ENCODE results near the gene YIF1A.

YIF1A gene, protein sequence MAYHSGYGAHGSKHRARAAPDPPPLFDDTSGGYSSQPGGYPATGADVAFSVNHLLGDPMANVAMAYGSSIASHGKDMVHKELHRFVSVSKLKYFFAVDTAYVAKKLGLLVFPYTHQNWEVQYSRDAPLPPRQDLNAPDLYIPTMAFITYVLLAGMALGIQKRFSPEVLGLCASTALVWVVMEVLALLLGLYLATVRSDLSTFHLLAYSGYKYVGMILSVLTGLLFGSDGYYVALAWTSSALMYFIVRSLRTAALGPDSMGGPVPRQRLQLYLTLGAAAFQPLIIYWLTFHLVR

DNA sequence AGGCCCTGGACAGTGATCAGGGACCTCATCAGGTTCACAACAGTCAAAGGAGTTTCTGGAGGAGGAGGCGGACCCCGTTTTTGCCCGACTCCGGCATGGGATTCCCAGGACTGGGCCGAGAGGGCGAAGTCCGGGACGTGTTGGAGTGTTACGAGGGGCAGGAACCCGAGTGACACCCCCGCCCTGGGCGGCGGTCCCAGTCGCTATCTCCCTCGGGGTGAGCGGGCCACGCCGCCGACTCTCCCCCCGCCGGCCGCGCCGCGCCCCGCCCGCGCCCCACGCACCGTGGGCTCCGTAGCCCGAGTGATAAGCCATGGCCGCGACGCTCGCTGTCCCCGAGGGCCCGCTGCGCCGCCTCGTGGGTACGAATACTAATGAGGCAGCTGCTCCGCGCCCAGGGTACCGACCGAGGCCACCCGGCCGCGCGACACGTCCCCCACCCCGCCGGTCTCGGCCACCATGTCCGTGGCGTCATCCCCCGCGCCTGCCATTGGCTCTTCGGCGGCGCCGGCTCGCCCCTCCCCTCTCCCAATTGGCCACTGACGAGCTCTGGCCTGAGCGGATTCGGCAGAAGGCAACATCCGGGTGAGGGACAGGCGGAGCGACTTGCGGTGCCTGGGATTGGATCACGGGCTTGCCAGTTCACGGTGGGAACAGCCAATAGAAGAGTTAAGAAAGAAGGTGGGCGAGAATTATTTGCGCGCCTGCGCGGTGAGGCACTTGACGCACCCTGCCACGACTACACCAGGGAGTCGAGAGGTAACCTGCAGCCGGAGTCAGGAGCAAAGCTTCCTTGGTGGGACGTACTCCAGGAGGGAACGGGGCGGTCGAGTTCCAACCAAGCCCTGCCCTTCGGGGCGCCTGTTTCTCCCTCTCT, at the start of gene YIF1A:
TSS of gene YIF1A (minus strand) at position 473 of the 877 bp plus-strand sequence. CDS start at position 315, 158 bp downstream.
- peak; percentile 99 for DNase-seq (ENCODE audit: low read depth)

DNA sequence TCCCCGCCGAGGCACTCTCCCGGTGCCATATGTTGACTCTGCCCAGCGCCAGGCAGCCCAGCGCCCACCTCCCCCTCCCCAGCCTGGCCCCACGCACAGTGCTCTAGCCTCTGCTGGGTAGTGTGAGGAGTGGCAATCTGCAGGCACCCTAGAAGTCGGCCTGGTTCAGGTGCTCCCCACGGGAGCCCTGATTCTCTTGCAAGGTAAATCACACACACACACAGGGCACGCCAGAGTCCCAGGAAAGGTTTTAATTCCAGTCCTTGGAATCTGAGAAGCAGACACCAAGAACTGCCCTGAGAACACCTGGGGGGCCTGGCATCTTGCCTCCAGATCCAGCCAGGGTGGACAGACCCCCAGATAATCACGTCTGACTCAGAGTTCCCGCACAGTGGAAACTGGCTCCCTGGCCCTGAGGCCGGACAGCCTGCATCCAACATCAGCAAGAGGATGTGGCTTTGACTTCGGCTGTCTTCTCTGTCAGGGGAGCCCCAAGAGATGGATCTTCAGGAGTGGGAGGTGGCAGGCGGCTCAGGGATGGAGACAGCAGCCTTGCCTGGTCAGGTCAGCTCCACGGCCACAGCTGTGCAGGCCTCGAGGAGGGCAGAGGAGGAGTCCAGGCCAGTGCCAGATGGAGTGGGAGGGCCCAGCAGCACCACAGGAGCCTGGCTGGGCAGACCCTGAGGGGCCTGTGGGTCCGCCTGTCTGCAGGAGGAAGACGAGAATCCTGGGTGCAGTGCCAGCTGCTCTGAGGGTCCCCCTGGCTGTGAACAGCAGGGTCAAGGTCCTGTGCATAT, 48.4 kb upstream of the YIF1A start:
- DNase-seq (ENCODE audit: low read depth): no peak

DNA sequence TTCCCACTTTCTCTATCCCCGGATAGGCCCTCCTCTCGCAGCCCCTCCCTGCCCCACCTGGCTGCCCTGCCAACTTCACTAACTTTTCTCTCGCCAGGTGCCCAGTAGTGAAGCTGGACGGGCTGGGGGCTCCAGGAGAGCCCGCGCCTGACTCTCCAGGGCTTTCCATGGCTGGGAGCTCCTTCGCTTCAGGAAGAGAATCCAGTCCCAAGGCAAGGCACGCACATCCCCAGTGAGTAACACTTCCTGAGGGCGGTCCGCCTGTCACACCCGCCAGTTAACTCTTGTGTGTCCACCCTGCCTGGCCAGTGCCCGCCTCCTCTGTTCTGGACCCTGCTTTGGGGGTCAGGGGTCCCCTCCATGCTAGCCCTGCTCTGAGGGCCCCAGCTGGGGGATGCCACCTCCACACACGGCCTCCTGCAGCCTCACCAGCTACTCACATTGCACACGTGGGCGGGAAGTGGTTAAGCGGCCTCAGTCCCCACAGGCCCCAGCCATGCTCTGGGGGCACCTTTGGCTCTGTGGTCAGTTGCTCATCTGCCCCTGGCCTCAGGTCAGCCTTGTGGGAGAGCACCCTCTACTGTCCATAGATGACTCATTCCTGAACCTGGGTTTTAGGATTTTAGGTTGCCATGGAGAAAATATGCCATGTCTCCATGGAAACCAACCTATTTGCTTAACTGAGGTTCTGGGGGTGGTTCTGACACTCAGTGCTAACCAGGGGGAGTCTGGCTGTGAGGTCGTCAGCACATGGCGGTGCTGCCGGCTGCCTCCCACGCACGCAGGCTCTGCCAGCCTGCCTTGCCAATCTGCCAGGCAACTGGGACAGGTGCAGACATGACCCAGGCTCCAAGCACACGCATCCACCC, 47.5 kb upstream of the YIF1A start, which contains the start of gene RIN1:
TSS of gene RIN1 (minus strand) at position 201 of the 869 bp plus-strand sequence. CDS start at position 169, 32 bp downstream.
- peak; percentile 91 for DNase-seq (ENCODE audit: low read depth)

DNA sequence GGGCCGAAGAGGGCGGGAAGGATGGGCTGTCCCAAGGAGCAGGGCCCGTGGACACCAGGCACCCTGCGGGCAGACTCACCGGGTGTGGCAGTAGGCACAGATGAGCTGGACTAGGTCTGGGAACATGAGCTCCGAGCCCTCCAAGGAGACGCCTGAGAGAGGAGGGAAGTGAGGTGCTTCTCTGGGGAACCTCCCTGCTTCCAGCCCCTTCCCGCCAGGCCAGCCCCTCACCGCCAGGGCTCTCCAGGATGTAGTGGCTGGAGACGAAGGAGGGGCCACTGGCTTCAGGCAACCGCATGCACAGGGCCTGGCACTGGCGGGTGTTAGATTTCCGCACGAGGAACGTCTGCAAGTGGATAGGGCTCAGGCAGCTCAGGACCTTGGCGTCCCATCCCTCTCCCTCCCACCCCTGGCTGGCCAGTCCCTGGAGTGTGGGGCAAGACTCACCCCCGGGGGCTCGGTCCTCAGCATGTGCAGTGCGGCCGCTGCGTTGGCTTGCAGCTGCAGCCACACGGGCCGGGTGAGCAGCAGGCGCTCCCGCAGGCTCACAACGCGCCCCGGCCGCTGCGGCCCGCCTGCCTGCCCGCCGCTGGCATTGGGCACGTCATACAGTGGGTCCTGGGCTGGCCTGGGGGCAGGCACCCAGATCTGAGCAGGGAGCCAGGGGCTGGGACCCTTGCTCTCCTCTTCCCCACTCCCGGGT, 46.7 kb upstream of the YIF1A start:
- DNase-seq (ENCODE audit: low read depth): no peak

DNA sequence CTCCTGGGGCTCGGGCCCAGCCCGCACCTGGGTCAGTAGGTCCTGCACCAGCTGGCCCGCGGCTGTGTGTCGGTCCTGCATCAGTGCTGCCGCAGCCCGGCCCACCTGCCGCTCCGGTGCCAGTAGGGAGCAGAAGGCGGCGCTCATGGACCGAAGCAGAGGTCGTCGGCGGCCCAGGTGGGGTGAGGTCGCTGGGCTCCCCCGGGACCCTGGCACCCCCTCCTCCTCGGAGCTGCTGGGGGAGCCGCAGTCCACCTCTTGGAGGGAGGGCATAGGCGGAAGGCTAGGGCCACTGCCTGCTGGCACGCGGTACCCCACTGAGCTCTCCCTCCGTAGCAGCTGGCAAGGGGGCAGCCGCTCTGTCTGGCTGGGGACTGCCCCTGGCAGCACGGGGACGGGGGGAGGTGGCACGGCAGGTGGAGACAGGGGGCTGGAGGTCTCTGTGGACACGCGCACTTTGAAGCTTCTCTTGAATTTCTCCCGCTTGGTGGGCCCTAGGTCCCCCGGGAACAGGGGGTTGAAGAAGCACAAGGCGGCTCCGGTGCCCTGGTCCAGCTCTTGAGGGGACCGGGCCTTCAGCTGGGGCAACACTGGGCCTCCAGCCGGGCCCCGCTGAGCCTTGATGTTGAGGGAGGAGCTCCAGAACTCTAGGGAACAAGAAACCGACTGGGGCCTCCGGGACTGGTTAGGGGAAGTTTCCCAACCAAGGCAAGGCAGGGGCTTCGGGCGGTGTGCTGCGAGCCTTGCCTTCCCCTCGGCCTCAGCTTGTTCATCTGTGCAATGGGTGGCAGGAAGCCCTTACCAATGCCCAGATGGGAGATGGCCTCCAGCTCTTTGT, 45.9 kb upstream of the YIF1A start:
- DNase-seq (ENCODE audit: low read depth): no peak

DNA sequence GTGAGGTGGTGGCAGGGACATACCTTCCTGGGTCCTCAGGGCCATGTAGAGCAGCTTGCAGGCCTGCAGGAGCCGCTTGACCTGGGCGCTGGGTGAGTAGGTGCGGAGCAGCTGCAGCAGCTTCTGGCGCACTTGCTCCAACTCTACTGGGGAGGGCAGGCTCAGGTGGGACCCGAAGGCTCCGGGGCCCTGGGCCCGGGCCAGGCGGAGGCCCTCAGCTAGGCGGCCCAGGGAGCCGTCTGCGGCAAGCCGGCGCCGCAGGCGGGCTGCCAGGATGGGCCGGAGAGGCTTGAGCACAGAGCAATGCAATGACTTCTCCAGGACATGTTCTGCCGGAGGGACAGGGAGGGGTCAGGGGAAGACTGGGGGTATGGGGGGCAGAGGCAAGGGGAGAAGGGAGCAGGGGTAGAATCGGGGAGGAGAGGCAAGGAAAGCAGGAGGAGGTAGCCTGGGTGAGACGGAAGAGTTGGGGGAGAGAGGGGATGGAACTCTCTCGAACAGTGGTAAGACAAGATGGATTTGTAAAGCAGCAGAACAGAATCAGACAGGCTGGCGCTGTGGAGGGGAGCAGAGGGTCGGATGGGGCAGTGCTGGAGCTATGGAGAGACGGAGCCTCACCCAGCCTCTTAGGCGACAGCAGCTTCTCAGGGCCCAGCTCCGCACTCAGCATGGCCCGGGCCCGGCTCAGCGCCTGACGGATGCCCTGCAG, 45.1 kb upstream of the YIF1A start:
- no peak for DNase-seq (ENCODE audit: low read depth)

DNA sequence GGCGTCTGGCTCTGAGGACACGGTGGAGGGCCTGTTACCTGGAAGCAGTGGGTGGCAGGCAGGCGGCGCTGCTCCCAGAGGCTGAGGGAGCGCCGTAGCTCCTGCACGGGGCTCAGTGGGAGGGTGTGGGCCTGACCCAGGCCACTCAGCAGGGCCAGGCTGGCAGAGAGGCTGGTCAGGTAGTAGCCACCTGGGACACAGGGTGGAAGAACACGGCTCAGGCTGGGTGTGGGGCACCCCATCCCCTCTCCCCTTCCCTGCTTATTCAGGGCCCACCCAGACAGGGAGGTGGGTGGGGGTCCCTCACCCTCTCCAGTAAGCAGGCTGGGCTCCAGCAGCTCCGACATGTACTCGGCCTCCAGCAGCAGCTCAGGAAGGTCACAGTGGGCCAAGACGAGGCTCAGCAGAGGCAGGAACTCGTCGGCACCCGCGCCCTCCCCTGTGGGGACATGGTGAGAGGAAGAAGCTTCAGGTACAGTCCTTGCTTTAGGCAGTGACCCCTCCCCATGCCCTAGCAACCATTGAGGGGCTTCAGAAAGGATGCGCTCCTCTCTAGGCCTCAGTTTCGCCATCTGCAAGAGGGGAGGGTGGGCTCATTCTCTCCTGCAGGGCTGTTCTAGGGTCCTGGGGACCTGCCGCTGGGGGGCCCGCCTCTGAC, 44.4 kb upstream of the YIF1A start:
- no peak for DNase-seq (ENCODE audit: low read depth)

DNA sequence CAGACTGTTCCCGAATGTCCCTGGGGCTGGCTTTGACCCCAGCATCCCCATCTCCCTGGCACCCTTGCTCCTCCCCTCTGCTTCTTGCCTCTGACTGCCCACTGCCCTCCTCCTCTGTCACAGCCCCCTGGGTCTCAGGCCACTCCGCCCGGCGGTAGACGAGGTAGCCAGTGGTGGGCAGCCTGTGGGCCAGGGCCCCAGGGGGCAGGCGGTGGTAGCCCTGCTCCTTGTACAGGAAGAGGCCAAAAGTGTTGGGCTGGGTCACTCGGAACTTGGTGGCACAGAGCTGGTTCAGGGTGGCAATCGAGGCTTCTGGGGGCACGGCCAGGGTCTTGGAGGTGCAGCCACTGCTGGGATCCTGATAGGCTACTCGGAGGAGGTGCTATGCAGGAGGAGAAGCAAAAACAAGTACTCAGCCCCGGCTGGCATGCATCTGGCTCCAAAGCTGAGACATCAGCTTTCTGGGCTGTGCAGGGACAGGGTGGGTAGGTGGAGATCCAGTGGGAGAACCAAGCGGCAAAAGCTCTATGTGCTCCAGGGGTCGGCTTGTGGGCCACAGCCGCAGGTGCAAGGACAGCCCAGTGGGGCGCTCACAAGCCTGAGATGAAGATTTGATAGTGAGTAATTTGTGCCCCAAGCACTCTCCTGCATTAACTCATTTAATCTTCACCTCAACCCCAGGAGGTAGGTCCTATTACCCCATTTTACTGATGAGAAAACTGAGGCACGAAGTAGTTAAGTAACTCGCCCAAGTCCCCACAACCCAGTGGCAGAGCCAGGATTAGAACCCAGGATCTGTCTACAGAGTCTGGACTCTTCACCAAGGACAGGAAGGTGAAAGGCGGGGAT, 43.7 kb upstream of the YIF1A start:
- DNase-seq (ENCODE audit: low read depth): no peak

DNA sequence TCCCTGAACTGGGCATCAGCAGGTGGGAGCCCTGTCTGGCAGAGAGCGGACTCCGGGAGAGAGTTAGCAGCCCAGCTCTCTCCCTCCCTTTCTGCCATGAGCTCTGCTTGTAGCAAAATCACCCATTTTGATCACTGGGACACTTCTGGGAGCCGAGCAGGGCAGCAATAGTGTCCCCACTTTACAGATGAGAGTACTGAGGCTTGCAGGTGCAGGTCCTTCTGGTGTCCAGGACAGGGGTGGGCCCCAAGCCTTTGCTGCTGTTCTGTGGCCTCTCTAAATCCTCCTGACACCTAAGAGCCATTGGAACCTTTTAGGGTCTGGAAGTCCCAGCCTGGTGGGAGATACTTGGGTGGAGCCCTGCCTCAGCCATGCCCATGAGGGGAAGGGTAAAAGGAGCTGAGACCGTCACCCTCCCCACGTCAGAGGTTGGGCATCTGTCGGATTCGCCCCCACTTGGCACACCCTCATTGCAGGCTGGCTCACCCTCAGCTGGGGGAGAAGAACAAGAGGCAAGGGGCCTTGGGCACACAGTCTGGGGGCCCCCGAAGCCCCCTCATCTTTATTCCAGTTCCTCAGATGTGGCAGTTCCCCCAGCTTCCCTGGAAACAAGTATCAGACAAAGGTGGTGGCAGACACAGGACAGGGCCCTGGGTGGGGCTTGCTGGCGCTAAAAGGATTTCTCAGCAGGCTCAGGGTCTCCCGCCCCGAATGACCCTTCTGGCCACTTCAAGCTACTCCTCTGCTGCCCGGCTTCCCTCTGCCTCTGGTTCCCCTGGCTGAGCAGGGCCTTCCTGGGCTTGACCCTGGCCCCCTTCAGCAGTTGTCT, 42.8 kb upstream of the YIF1A start:
- no peak for DNase-seq (ENCODE audit: low read depth)

DNA sequence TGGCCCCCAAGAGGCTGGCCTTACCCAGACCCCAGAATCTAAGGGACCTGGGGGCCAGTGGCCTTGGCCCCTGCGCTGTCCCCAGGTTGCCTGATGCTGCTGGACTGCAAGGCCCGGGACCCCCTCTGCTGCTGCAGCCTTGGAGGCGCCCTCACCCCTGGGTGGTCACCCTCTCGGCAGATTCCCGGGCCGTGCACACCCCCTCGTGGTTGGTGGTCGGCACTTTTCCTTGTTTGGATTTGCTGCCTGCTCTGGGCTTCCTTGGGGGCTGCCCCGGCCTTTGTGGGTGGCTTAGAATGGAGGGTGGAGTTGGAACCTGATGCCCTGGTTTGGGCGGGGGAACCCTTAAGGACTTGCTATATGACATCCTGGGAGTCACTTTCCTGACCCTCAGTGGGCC, 42.0 kb upstream of the YIF1A start:
- DNase-seq (ENCODE audit: low read depth): no peak

DNA sequence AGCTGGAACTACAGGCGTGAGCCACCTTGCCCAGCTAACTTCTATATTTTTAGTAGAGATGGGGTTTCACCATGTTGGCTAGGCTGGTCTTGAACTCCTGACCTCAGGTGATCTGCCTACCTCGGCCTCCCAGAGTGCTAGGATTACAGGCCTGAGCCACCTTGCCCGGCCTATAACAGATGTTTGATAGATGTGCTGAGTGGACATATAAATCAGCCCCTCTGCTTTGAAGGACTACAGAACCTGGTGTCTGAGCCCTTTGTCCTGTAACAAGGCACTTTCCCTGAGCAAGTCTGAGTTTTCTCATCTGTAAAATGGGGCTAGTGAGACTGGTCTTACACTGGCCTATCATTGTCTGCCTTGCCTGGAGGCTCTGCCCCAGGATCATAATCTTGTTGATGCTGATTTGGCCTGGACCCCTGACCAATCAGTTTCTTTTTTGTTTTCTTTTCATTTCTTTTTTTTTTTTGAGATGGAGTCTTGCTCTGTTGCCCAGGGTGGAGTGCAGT, 40.3 kb upstream of the YIF1A start:
- DNase-seq (ENCODE audit: low read depth): no peak

DNA sequence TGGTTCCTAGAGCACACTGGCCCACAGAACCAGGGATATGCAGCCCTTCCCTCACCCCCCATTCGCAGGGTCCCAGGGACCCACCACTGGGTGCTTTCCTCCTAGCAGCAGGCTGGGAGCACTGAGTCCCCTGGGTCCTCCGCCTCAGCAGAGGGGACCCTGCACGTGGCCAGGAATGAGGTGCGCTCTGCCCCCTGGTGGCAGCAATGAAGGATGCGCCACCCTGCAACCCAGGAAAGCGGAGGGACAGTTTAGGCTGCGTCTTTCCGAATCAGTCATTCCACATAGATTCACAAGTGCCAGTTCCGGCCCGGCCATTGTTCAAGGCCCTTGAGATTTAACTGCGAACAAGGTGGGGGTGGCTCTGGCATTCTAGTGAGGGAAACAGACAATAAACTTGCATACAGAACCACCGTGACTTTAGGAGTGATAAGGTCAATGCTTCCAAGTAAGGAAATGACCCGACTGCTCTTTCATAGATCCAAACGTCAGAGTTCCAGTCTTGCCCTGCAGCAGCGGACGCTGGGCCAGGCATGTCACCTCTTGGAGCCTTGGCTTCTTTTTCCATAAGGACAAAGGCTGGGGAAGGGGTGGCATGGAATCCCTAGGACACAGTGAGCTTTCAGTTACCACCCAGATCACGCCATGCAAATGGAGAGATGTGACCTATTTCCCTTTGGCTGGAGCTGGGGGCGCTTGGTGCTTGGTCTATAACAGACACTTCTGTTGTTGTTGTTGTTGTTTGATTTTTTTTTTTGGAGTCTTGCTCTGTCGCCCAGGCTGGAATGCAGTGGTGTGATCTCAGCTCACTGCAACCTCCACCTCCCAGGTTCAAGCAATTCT, 39.6 kb upstream of the YIF1A start:
- no peak for DNase-seq (ENCODE audit: low read depth)

DNA sequence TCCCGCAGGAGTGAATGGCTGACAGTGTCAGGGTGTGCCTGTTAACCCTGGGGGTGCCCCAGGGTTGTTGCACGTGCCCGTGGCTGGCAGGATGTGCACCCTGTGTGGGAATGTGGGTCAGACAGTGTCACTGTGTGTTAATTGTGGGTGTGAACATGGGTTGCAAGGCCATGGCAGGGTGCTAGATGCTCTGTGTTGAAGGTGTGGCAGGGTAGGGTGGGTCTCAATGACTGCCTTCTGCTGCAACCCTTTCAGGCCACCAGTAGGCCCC, 39.0 kb upstream of the YIF1A start:
- no peak for DNase-seq (ENCODE audit: low read depth)

DNA sequence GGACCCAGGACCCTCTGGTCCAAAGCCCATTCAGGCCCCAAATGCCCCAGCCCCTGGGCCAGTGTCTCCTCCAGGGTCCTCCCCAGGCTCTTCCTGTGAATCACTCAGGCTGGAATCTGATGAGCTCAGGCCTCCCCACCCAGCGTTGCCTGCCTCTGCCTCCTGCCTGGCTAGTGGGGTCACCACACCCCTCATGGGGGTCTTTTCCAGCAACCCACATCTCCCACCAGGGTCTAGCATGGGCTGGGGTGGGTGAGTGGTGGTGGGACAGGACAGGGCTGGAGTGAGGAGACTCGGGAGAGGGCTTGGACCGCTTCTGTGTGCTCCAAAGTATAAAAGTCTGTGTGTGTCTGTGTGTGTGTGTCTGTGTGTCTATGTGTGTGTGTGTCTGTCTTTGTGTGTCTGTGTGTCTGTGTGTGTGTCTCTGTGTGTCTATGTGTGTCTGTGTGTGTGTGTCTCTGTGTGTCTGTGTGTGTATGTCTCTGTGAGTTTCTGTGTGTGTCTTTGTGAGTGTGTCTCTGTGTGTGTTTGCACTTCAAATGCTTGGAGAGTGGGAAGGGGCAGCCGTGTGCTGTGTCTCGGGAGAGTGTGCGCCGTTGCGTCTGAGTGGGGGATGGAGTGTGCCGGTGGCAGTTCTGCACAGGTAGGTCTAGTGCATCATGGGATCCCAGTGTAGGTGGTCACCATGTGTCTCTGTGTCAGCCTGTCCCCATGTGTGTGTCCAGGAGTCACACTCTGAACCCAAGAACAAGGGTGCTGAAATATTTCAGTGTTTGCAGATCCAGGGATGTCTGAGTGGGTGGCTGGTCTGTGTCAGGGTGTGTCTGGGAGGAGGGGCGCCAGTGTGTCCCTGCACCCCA, 38.5 kb upstream of the YIF1A start:
- DNase-seq (ENCODE audit: low read depth): no peak

Measured in non-pigmented ciliary epithelial cell (primary cell).